ENCODE results near the gene ABTB2.

DNA sequence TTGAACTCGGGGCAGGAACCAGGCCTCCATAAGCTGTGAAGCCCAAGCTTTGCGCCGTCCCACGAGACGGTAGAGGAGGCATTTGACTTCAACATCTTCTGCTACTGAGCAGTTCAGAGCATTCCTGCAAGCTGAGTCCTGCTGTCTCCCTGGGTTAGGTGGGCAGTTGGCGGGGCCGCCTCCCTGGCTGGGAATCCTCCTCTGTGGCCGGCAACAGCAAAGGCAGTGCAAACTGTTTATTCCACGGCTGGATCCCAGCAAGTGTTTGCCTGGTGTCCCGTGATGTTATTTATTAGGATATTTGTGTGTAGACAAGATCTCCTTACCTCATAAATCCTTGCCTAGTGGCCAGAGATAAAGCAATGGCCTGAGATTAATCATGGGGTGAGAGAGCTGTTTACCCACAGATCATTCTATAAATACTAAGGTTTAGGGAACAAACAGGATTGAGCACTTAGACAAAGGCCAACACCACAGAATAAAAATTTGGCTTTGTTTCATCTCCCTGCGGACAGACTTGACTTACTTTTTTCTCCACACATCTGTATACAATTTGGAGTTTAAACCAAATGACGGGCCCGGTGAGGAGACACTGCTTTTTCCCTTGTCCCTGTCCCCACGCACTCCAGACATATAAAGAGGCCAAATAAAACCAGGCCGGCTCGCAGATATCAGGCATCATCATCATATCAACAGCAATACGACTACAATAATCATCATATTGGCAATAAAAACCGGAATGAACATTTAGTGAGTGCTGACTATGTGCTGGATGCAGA lies 189.0 kb downstream of the ABTB2 start:
- TF ChIP-seq, protein P1, sequence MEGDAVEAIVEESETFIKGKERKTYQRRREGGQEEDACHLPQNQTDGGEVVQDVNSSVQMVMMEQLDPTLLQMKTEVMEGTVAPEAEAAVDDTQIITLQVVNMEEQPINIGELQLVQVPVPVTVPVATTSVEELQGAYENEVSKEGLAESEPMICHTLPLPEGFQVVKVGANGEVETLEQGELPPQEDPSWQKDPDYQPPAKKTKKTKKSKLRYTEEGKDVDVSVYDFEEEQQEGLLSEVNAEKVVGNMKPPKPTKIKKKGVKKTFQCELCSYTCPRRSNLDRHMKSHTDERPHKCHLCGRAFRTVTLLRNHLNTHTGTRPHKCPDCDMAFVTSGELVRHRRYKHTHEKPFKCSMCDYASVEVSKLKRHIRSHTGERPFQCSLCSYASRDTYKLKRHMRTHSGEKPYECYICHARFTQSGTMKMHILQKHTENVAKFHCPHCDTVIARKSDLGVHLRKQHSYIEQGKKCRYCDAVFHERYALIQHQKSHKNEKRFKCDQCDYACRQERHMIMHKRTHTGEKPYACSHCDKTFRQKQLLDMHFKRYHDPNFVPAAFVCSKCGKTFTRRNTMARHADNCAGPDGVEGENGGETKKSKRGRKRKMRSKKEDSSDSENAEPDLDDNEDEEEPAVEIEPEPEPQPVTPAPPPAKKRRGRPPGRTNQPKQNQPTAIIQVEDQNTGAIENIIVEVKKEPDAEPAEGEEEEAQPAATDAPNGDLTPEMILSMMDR (conservative IDR thresholded peaks at IDR 0.05; ENCODE audit: low read length): no peak
- TF ChIP-seq EZH2phosphoT487 (IDR thresholded peaks at IDR 0.05; ENCODE audit: borderline replicate concordance, low read depth, low read length): no peak
